Measurements from ENCODE around the gene VRK3. TPM values are rescaled to one million over a fixed set of nuclear protein-coding genes. Genes with fewer than 3 reads are reported as not detected.

Gene VRK3
- total and polyA plus RNA-seq, 4 donors = 16.2 to 23.6 (median 20.3) TPM

- 88% methylated on average over 11 of the region's 11 CpGs for WGBS
- Histone ChIP-seq H3K27ac (ENCODE audit: low read depth in 1 of 2, low read length in 2 of 2) (no peak overlapping the region), H3K9ac (ENCODE audit: low read depth in 1 of 2, low read length in 2 of 2) (no peak overlapping the region), H3K27me3 (ENCODE audit: control insufficient read depth in 4 of 4, insufficient read depth in 4 of 4, low read length in 3 of 4) (no peaks in the 10 kb centered on the region), H3K4me3 (ENCODE audit: low read depth in 1 of 3, low read length in 3 of 3) (no peak overlapping the region), H3K4me1 (ENCODE audit: control insufficient read depth in 4 of 4, insufficient read depth in 4 of 4, low read length in 3 of 4) (peaks cover 0 to 3% (median 0%) of the 10 kb centered on the region in 4 donors), H3K9me3 (ENCODE audit: control insufficient read depth in 4 of 4, low read length in 3 of 4) (no peaks in the 10 kb centered on the region), H3K36me3 (ENCODE audit: control insufficient read depth in 4 of 4, insufficient read depth in 3 of 4, low read depth in 1 of 4, low read length in 3 of 4) (peaks cover 12 to 90% (median 52%) of the 10 kb centered on the region in 4 donors)
- no peak for TF ChIP-seq HNF4G (IDR thresholded peaks at IDR 0.05)
- no peak for TF ChIP-seq CTCF (IDR thresholded peaks at IDR 0.05; ENCODE audit: low read depth, low read length, missing input control)
- no peak for TF ChIP-seq FOXA1 (IDR thresholded peaks at IDR 0.05)
- no peak for TF ChIP-seq RXRA (IDR thresholded peaks at IDR 0.05)
- TF ChIP-seq YY1 (IDR thresholded peaks at IDR 0.05) = no peak
- no peak for TF ChIP-seq GABPA (IDR thresholded peaks at IDR 0.05 in 1 of 2, conservative IDR thresholded peaks at IDR 0.05 in 1 of 2)
- TF ChIP-seq MAX (IDR thresholded peaks at IDR 0.05) = no peak
- TF ChIP-seq REST (IDR thresholded peaks at IDR 0.05) = no peak
- no peak for TF ChIP-seq SP1 (IDR thresholded peaks at IDR 0.05)
- TF ChIP-seq ATF3 (IDR thresholded peaks at IDR 0.05) = no peak
- no peak for TF ChIP-seq NR2F2 (IDR thresholded peaks at IDR 0.05)
- TF ChIP-seq HNF4A (conservative IDR thresholded peaks at IDR 0.05) = no peak
- TF ChIP-seq FOXA2 (IDR thresholded peaks at IDR 0.05) = no peak
- TF ChIP-seq ZBTB33 (IDR thresholded peaks at IDR 0.05) = no peak
- no peak for TF ChIP-seq RAD21 (IDR thresholded peaks at IDR 0.05)
- DNase-seq (ENCODE audit: low spot score) = no peak
These were observed 21.3 kb downstream of the VRK3 start for GRCh38 chr19:50003810-50004419.

All from liver (tissue), 9 donors.